ENCODE data around the gene PDZRN3. TPM values are rescaled to one million over a fixed set of nuclear protein-coding genes. Genes with fewer than 3 reads are reported as not detected.

Gene PDZRN3
- total and polyA plus RNA-seq, 8 donors, result 20.0 to 88.6 (median 62.3) TPM

DNA sequence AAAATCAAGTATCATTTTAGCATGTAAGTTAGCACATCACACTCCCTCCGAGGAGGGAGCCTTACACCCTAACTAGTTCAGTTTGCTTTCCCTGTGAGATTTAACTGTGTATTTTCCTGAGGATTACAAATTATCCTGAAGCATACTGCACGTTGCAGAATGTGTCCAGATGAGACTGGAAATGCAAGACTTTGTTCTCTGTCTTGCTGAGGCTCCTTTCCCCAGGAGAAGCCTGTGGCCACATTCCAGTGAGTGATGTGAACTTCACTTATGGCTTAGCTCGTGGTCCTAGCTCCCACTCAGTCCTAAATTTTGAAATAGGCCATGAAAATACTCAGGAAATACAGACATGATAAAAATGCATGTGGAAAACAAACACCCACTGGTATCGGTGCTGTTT lies 23.7 kb downstream of the PDZRN3 start:
- TF ChIP-seq, protein P1, sequence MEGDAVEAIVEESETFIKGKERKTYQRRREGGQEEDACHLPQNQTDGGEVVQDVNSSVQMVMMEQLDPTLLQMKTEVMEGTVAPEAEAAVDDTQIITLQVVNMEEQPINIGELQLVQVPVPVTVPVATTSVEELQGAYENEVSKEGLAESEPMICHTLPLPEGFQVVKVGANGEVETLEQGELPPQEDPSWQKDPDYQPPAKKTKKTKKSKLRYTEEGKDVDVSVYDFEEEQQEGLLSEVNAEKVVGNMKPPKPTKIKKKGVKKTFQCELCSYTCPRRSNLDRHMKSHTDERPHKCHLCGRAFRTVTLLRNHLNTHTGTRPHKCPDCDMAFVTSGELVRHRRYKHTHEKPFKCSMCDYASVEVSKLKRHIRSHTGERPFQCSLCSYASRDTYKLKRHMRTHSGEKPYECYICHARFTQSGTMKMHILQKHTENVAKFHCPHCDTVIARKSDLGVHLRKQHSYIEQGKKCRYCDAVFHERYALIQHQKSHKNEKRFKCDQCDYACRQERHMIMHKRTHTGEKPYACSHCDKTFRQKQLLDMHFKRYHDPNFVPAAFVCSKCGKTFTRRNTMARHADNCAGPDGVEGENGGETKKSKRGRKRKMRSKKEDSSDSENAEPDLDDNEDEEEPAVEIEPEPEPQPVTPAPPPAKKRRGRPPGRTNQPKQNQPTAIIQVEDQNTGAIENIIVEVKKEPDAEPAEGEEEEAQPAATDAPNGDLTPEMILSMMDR (IDR thresholded peaks at IDR 0.05), result no peak
- H3K27ac ChIP-seq, result no peak overlapping the region
- no peaks in the 10 kb centered on the region for H3K27me3 ChIP-seq
- H3K4me3 ChIP-seq, result no peak overlapping the region
- intact Hi-C loops (cut with DNase I), result no loop called here
- H3K4me1 ChIP-seq, result peaks cover 0 to 15% of the 10 kb centered on the region in 2 donors
- no peaks in the 10 kb centered on the region for H3K36me3 ChIP-seq
- H3K9me3 ChIP-seq, result no peaks in the 10 kb centered on the region
- ATAC-seq (no peak), DNase-seq (no peak)

DNA sequence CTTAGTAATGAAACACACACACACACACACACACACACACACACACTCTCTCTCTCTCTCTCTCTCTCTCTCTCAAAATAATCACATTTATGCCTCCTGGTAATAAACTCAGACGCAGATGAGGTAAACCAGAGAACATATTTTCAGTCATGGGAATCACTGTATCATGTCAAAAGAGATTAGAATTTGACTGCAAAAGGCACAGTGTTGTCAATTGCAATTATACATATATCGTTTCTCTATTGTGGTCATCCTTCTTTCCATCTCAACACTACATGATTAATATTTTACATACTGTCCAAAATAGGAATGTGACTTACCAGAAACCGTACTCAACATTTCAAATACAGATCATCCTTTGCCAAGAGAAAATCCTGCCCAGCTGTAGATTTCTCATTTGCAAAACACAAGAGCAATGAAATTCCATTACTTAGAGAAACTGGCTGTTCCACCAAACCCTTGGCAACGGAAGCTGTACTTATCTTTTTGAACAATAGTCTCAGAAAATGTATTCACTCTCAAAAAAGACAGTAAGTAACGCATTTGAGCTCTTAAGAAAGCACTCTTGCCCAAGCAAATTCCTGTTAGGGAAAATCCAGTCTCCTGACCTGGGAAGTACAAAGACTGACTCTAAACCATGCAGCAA lies 24.3 kb downstream of the PDZRN3 start:
- H3K27ac ChIP-seq, result no peak overlapping the region
- peak in 2 of 4 donors; percentile 46 to 73 for DNase-seq
- ATAC-seq, result peak; percentile 41

DNA sequence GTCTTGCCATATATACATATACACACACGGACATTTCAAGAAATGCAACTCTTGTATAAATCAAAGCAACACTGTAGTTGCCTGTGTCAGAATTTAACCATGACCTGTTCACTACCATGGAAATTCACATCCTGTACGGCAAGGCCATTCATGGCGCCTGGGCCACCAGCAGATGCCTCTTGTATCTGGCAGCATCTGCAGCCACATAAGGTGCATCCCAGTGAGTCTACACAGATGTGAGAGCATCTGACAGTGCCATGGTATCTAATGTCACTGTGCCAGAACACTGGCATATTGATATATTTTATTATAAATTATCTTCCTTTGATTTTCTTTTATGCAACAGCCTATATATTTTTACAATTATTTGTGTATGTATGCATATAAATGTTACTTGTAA lies 25.1 kb downstream of the PDZRN3 start:
- H3K36me3 ChIP-seq, result no peaks in the 10 kb centered on the region
- no peaks in the 10 kb centered on the region for H3K9me3 ChIP-seq
- intact Hi-C loops (cut with DNase I), result no loop called here
- no peak for ATAC-seq
- H3K4me3 ChIP-seq, result no peak overlapping the region
- peaks cover 0 to 14% of the 10 kb centered on the region in 2 donors for H3K4me1 ChIP-seq
- no peaks in the 10 kb centered on the region for H3K27me3 ChIP-seq
- TF ChIP-seq, protein P1 (IDR thresholded peaks at IDR 0.05), result no peak
- no peak for DNase-seq
- H3K27ac ChIP-seq, result no peak overlapping the region

More for the DNA sequence above, 24.3 kb downstream of the PDZRN3 start:
- Histone ChIP-seq H3K27me3 (no peaks in the 10 kb centered on the region), H3K4me3 (no peak overlapping the region), H3K36me3 (no peaks in the 10 kb centered on the region), H3K4me1 (peaks cover 0 to 14% of the 10 kb centered on the region in 2 donors), H3K9me3 (no peaks in the 10 kb centered on the region)
- intact Hi-C loops (cut with DNase I), result no loop called here
- TF ChIP-seq, protein P1 (IDR thresholded peaks at IDR 0.05), result no peak

DNA sequence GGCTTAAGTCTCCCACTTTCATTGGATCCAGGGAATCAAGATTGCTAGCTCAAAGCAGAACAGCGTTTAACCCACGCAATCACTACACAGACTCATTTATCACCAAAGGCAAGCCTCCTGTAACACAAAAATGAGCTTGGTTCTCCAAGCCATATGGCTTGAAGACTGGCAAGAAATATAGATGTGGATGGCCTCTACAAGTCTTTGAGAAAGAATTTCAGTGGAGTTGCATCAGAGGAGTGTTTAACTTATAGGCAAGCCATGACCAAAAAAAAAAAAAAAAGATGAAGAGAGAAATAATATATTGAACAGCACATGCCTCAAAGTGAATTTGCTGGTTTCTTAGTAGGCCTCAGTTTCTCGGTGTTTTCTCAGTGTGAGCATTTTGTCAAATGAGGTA lies 27.3 kb downstream of the PDZRN3 start:
- intact Hi-C loops (cut with DNase I), result no loop called here
- TF ChIP-seq, protein P1 (IDR thresholded peaks at IDR 0.05), result no peak
- peaks cover 0 to 14% of the 10 kb centered on the region in 2 donors for H3K4me1 ChIP-seq
- H3K4me3 ChIP-seq, result no peak overlapping the region
- no peaks in the 10 kb centered on the region for H3K27me3 ChIP-seq
- no peaks in the 10 kb centered on the region for H3K9me3 ChIP-seq
- no peaks in the 10 kb centered on the region for H3K36me3 ChIP-seq
- H3K27ac ChIP-seq, result no peak overlapping the region
- ATAC-seq, result no peak
- no peak for DNase-seq

DNA sequence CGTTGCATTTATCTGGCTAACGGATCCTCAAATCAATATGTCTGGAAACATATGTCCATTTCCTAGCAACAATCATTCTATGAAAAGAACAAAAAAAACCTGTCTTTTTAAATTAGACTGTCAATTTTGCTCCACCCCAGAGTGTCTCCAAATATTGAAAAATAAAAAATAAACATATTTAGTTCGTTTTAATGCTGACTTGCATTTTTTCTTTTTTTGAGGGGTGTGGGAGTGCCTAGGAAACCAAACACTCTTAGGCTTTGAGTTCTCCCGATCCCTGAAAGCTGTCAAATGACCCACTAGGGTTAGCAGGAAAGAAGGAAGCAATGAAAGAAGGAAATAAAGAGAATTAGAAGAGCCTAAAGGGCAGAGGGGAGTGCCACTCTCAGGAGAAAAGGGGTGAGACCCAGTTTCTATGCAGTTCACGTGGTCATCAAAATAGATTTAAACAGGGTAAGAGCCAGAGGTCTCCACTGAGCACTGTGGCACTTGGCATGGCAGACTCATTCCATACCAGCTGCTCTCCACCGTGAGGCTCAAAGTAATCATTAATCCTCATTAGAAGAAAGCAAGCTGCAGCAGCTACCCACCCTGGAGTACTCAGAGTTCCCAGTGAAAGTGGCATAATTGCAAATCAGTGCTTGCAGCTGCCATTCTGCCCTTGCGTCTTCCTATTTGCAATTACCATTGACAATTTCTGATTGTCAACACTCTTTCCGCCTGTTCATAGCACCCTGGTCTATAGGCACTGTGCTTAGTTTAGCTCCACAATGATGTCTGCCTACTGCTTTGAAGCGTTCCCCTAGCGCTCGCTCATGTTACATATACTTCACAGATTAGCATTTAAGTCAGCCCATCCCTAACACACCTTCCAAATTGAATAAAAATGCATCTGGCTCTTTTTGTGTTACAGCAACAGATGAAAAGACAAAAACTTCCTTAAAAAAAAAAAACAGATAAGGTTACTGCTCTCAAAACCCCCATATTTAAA lies 32.3 kb downstream of the PDZRN3 start:
- Histone ChIP-seq H3K36me3 (no peaks in the 10 kb centered on the region), H3K27ac (no peak overlapping the region), H3K27me3 (no peaks in the 10 kb centered on the region), H3K4me1 (no peaks in the 10 kb centered on the region), H3K9me3 (no peaks in the 10 kb centered on the region), H3K4me3 (no peak overlapping the region)
- TF ChIP-seq, protein P1 (IDR thresholded peaks at IDR 0.05), result no peak
- ATAC-seq, result no peak
- intact Hi-C loops (cut with DNase I), result no loop called here
- DNase-seq, result no peak

All from left lung (tissue), 10 donors.